ENCODE data around the gene EIF4ENIF1. TPM values are rescaled to one million over a fixed set of nuclear protein-coding genes. Genes with fewer than 3 reads are reported as not detected.

The EIF4ENIF1 gene
- total and polyA plus RNA-seq, 2 donors (not counting 3 experiments of a cell fraction or from before 2014, with no cell fraction given) = 22.8 to 38.7 TPM

DNA sequence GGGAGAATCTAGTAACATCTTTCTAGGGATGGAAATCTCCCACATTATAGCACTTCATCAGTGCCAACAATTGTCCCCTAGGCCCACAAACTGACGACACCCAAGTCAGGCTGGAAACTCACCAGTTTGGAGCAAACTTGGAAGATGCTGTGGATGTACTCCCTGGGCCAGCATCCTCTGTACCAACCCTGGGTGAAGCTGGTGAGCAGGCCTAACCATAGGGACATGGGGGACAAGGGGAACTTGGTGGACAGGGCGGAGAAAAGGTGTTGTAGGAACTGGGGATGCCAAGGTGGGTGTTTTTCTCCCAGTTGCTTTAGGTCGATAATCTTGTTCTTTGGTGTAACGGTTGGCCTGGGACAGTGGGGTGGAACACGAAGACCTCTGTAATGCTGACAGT, 48.0 kb downstream of the EIF4ENIF1 start:
- no peak overlapping the region for H3K27ac ChIP-seq (ENCODE audit: insufficient read depth, low read depth, low read length)
- POLR2A ChIA-PET = no interaction called here
- no peaks in the 10 kb centered on the region for H3K9me3 ChIP-seq (replicated peaks; ENCODE audit: control insufficient read depth, insufficient read depth, low read length)
- no peak overlapping the region for H3K4me3 ChIP-seq (replicated peaks in 1 of 3; ENCODE audit: insufficient read depth in 1 of 3, low read depth in 1 of 3, low read length in 3 of 3)
- H3K4me2 ChIP-seq (ENCODE audit: insufficient read depth, low read length) = no peak overlapping the region
- no peak overlapping the region for H3K9ac ChIP-seq (replicated peaks; ENCODE audit: extremely low read depth, insufficient read depth, low read length)
- no TSS peak for BruUV-seq (replicated peaks)
- H3K36me3 ChIP-seq (ENCODE audit: control insufficient read depth in 2 of 2, extremely low read depth in 1 of 2, insufficient read depth in 2 of 2, low read length in 2 of 2) = peaks cover 24 to 35% of the 10 kb centered on the region in 2 experiments
- H3K79me2 ChIP-seq (ENCODE audit: control insufficient read depth, insufficient read depth, low read length) = no peaks in the 10 kb centered on the region
- no peak for DNase-seq (ENCODE audit: low read depth, low spot score)
- intact Hi-C loops (cut with micrococcal nuclease) (no loop called here), dilution Hi-C loops (cut with MboI; ENCODE audit: extremely low pct_ligation_motif_present, low sequenced_read_pairs) (no loop called here)
- no peaks in the 10 kb centered on the region for H3K9me1 ChIP-seq (replicated peaks; ENCODE audit: control insufficient read depth, extremely low read depth, insufficient read depth, low read length)
- no peak for TF ChIP-seq POLR2AphosphoS5 (IDR thresholded peaks at IDR 0.05; ENCODE audit: insufficient read depth, low read depth, low read length)
- TF ChIP-seq JUN (IDR thresholded peaks at IDR 0.05; ENCODE audit: borderline replicate concordance, insufficient read depth, insufficient read length, low read depth) = no peak
- TF ChIP-seq, protein P1, sequence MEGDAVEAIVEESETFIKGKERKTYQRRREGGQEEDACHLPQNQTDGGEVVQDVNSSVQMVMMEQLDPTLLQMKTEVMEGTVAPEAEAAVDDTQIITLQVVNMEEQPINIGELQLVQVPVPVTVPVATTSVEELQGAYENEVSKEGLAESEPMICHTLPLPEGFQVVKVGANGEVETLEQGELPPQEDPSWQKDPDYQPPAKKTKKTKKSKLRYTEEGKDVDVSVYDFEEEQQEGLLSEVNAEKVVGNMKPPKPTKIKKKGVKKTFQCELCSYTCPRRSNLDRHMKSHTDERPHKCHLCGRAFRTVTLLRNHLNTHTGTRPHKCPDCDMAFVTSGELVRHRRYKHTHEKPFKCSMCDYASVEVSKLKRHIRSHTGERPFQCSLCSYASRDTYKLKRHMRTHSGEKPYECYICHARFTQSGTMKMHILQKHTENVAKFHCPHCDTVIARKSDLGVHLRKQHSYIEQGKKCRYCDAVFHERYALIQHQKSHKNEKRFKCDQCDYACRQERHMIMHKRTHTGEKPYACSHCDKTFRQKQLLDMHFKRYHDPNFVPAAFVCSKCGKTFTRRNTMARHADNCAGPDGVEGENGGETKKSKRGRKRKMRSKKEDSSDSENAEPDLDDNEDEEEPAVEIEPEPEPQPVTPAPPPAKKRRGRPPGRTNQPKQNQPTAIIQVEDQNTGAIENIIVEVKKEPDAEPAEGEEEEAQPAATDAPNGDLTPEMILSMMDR (IDR thresholded peaks at IDR 0.05; ENCODE audit: extremely low read depth in 1 of 2, insufficient read depth in 1 of 2, low read depth in 1 of 2, low read length in 2 of 2) = no peak
- TF ChIP-seq FOS (IDR thresholded peaks at IDR 0.05; ENCODE audit: borderline replicate concordance, insufficient read depth, low read length) = no peak
- TF ChIP-seq EZH2 (IDR thresholded peaks at IDR 0.05; ENCODE audit: borderline replicate concordance, low read depth, low read length, severe bottlenecking) = no peak
- no peak for TF ChIP-seq POLR2A (IDR thresholded peaks at IDR 0.05; ENCODE audit: low read depth, low read length)
- TF ChIP-seq GATA2 (IDR thresholded peaks at IDR 0.05; ENCODE audit: insufficient read depth, insufficient read length, low read depth, low read length) = no peak
- TF ChIP-seq MAX (IDR thresholded peaks at IDR 0.05; ENCODE audit: insufficient read depth, insufficient read length) = no peak
- TF ChIP-seq MYC (IDR thresholded peaks at IDR 0.05; ENCODE audit: low read depth, low read length) = no peak
- no peak overlapping the region for H2AFZ ChIP-seq (ENCODE audit: low read depth, low read length)
- FAIRE-seq = no peak
- CTCF ChIA-PET = interaction anchor here (1.2 kb wide), 1 partner anchor 10 kb away, joined by 3 read pairs; no protein-coding TSS in a partner anchor
- no peaks in the 10 kb centered on the region for H4K20me1 ChIP-seq (replicated peaks; ENCODE audit: control insufficient read depth, extremely low read depth, insufficient read depth, low read length)
- H3K4me1 ChIP-seq (ENCODE audit: control insufficient read depth, extremely low read depth, insufficient read depth, low read length) = peaks cover 4% of the 10 kb centered on the region
- H3K27me3 ChIP-seq (ENCODE audit: control insufficient read depth in 2 of 2, insufficient read depth in 2 of 2, low read length in 2 of 2) = no peaks in the 10 kb centered on the region
